Fibroblast of pulmonary artery (primary cell): ENCODE measurements around the gene PKDCC.

ENCODE experiments used
- DNase-seq: peaks from one replicate; pipeline ENCODE4 v3.0.0-alpha.2; 2010; ENCODE audit warnings: low read depth
- H3K4me3 ChIP-seq: replicated peaks from 2 replicates; pipeline ENCODE4 v1.5.1; 2011; ENCODE audit warnings: low read depth, mild to moderate bottlenecking, control low read depth, low read length, moderate library complexity
- CTCF ChIP-seq: IDR thresholded peaks from 2 replicates; pipeline ENCODE4 v1.5.1; 2011; ENCODE audit warnings: mild to moderate bottlenecking, control low read depth, low read length, inconsistent platforms; ENCODE audit errors: missing control alignments

PKDCC gene

GRCh38 chr2:42036940-42037339 is 10.9 kb upstream of the PKDCC start:
- DNase-seq = no peak
- H3K4me3 ChIP-seq = no peak overlapping the region
- no peak for TF ChIP-seq CTCF

GRCh38 chr2:42040643-42041278 is 7.1 kb upstream of the PKDCC start:
- peak; percentile 23 for TF ChIP-seq CTCF
- no peak overlapping the region for H3K4me3 ChIP-seq

GRCh38 chr2:42041377-42042127 is 6.3 kb upstream of the PKDCC start:
- H3K4me3 ChIP-seq = no peak overlapping the region
- no peak for DNase-seq
- no peak for TF ChIP-seq CTCF

More at GRCh38 chr2:42040643-42041278, 7.1 kb upstream of the PKDCC start:
- no peak for DNase-seq

GRCh38 chr2:42042631-42043355 is 5.0 kb upstream of the PKDCC start:
- no peak for TF ChIP-seq CTCF
- no peak overlapping the region for H3K4me3 ChIP-seq
- DNase-seq = no peak

GRCh38 chr2:42043789-42044394 is 3.9 kb upstream of the PKDCC start:
- no peak for TF ChIP-seq CTCF
- no peak for DNase-seq

GRCh38 chr2:42044939-42045338 is 2.9 kb upstream of the PKDCC start:
- no peak overlapping the region for H3K4me3 ChIP-seq
- TF ChIP-seq CTCF = no peak
- DNase-seq = no peak

More at GRCh38 chr2:42043789-42044394, 3.9 kb upstream of the PKDCC start:
- no peak overlapping the region for H3K4me3 ChIP-seq
